GM13977 (cell line): ENCODE data around the gene BRME1.

Experiments used
- DNase-seq: peaks from one replicate; pipeline ENCODE4 v3.0.0; 2012; ENCODE audit warnings: low spot score
- in situ Hi-C: fragments of 300-500 bp; cut with MboI; formaldehyde crosslinking; loops from one replicate; pipeline ENCODE4 v1.12.0; 2022; ENCODE audit warnings: low sequenced_read_pairs, low pct_unique_long_range_greater_than_20kb, mixed read lengths, inconsistent platforms; ENCODE audit not compliant: unreplicated experiment
- TF ChIP-seq, protein P1 (sequence below): IDR thresholded peaks from 2 replicates; pipeline ENCODE4 v1.5.1; 2012; ENCODE audit warnings: mild to moderate bottlenecking, control low read depth; ENCODE audit not compliant: insufficient read depth; ENCODE audit errors: extremely low read depth, missing control alignments

The BRME1 gene

DNA sequence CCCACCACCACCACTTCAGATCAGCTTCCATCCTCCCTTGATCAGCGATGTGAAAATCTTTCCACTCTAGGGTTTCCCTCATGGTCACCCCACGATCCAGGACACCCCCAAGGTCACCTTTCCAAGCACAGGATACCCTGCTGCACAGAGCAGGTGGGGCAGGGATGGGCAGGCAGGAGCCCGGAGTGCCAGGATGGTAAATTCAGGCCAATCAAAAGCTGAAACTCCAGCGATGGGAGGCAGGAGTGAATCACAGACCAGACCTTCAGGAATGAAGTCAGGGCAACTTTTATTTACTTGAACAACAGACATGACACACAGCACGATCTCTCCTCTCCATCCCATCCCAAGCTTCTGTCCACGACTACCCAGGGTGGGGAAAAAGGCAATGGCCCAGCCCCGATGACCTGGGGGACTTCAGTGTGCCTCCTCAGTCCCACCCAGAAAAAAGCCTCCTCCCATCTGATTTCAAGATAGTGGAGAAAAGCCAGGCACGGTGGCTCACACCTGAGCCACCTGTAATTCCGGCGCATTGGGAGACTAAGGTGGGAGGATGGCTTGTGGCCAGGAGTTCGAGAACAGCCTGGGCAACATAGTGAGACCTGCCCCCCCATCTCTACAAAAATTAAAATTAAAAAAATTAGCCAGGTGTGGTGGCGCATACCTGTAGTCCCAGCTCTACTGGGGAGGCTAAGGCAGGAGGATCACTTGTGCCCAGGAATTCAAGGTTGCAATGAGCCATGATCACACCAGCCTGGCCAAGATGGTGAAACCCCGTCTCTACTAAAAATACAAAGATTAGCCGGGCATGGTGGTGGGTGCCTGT lies 71.5 kb downstream of the BRME1 start:
- in situ Hi-C loops: no loop called here
- DNase-seq: no peak
- TF ChIP-seq, protein P1, sequence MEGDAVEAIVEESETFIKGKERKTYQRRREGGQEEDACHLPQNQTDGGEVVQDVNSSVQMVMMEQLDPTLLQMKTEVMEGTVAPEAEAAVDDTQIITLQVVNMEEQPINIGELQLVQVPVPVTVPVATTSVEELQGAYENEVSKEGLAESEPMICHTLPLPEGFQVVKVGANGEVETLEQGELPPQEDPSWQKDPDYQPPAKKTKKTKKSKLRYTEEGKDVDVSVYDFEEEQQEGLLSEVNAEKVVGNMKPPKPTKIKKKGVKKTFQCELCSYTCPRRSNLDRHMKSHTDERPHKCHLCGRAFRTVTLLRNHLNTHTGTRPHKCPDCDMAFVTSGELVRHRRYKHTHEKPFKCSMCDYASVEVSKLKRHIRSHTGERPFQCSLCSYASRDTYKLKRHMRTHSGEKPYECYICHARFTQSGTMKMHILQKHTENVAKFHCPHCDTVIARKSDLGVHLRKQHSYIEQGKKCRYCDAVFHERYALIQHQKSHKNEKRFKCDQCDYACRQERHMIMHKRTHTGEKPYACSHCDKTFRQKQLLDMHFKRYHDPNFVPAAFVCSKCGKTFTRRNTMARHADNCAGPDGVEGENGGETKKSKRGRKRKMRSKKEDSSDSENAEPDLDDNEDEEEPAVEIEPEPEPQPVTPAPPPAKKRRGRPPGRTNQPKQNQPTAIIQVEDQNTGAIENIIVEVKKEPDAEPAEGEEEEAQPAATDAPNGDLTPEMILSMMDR: no peak

DNA sequence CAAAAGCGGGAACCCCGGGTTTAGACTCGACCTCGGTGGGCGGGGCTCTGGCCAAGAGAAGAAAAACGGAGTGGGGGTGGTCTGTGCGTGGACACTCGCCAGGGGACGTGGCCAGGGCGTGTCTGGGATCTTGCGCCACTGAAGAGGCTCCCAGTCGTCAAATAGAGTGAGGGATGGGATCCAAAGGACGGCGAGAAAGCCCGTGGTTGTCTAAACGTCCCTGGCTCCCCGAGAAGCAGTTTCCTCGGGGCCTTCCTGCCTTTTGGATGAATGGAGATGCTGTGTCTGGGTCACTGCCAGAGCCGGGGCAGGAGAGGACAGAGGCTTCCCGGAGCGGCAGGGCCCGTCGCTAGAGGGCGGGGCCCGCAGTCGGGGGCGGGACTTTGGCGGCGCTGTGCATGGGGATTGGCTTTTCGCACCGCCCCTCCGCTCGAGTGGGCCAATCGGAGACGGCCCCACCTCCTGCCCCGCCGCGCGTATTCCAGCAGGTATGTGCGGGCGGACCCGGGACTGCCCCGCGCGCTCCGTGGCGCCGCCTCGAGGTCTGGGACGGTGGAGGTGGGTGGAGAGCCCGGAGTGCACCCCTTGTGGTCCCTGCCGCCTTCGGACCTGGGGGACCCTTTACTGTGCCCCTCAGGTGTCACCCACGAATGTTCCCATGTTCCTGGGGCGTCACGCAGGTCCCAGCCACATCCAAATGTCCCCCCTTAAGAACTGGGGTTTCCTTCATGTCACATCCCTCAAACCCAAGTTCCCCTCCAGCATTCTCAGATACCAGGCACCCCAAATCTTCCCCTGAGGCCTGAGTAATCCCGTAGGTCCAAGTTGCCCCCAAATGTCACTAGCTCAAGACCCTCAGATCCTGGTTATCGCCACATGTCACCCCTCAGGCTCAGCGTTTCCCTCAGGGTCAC lies 72.3 kb downstream of the BRME1 start:
- TF ChIP-seq, protein P1: peak; percentile 63
- DNase-seq: peak; percentile 99

More for the DNA sequence above, 72.3 kb downstream of the BRME1 start:
- in situ Hi-C loops: no loop called here
